GM13976 (cell line): ENCODE data around the gene DENND11.
"Not testable (repeated sequence)": the region's sequence is repeated elsewhere in the genome, so short reads cannot be mapped to it uniquely, and the experiment has no call there.

Experiments
- DNase-seq: peaks from one replicate; pipeline ENCODE4 v3.0.0; 2012; ENCODE audit warnings: low spot score
- CTCF ChIP-seq: IDR thresholded peaks from 2 replicates; pipeline ENCODE4 v1.5.1; 2012; ENCODE audit warnings: borderline replicate concordance, mild to moderate bottlenecking; ENCODE audit not compliant: insufficient read depth; ENCODE audit errors: extremely low read depth, missing control alignments, control extremely low read depth
- in situ Hi-C: fragments of 300-500 bp; cut with MboI; formaldehyde crosslinking; loops from one replicate; pipeline ENCODE4 v1.12.0; 2022; ENCODE audit warnings: low sequenced_read_pairs, mixed read lengths, inconsistent platforms; ENCODE audit not compliant: unreplicated experiment

Gene DENND11

GRCh38 chr7:141697211-141697871 lies 4.6 kb downstream of the DENND11 start:
- in situ Hi-C loops = no loop called here
- no peak for DNase-seq

GRCh38 chr7:141696348-141696747 lies 5.6 kb downstream of the DENND11 start:
- no peak for DNase-seq
- TF ChIP-seq CTCF = no peak
- in situ Hi-C loops = no loop called here

More at GRCh38 chr7:141697211-141697871, 4.6 kb downstream of the DENND11 start:
- no peak for TF ChIP-seq CTCF

DNA sequence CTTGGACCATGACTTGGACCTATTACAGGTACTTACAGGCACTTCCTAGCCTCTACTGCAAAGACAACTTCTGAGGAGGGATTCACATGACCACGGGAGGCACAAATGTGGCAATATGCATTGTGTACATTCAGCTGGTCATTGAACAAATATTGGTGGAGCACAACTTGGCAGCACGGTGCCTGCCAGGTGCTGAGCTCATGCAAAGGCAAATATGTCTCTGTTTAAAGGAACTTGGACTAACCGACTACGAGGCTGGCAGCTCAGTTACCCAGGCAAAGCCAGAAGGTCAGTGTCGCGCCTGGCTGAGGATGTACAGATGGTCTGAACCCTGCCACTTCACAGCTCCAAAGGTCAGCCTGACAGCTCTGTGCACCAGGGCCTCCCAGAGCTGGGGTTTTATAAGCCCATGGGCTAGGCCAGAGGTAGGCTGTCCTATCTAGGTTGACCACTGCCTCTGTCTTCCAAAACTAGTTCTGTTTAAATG lies 6.1 kb downstream of the DENND11 start:
- in situ Hi-C loops = no loop called here
- no peak for TF ChIP-seq CTCF
- DNase-seq = no peak

DNA sequence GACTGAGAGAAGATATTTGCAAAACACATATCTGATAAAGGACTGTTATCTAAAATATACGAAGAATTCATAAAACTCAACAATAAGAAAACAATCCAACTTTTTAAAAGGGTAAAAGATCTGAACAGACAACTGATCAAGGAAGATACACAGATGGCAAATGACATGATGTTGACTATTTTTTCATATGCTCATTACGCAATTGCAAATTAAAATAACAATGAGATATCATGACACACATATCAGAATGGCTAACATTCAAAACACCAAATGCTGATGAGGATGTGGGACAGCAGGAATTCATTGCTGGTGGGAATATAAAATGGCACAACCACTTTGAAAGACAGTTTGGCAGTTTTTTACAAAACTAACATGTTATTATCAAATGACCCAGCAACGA lies 8.9 kb downstream of the DENND11 start:
- in situ Hi-C loops = no loop called here
- TF ChIP-seq CTCF = no peak
- DNase-seq = no peak

DNA sequence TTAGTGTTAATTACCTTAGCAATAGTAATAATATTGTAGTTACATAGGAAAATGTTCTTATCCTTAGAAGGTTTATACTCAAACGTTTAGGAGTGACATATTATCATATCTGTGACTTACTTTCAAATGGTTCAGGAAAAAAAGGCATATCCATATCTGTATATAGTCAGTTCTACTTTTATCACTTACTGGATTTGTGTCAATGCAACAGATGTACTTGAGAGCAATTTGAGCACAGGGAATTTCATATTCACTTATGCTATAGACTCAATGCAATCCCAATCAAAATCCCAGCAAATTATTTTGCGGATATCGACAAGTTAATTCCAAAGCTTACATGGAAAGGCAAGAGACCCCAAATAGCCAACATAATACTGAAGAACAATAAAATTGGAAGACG lies 10.0 kb downstream of the DENND11 start:
- in situ Hi-C loops = no loop called here
- DNase-seq = no peak
- TF ChIP-seq CTCF = no peak

DNA sequence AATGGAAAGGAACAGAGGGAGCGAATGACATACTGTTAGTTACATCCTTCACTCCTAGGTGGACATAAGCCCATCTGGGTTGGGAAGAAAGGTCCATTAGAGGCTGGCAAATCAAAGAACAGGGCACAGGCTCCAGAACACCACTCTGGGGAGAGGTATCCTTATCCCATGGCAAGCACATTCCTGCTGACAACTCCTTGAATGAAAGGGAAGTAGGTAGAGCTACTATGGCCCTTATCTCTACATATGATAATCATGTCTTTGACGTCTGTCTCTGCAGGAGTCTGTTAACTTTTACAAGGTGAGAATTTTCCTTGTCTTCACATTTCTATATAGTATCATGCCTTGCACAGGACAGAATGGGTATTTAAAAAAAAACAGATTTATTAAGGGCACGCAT lies 10.4 kb downstream of the DENND11 start:
- in situ Hi-C loops = no loop called here
- no peak for DNase-seq
- TF ChIP-seq CTCF = no peak

DNA sequence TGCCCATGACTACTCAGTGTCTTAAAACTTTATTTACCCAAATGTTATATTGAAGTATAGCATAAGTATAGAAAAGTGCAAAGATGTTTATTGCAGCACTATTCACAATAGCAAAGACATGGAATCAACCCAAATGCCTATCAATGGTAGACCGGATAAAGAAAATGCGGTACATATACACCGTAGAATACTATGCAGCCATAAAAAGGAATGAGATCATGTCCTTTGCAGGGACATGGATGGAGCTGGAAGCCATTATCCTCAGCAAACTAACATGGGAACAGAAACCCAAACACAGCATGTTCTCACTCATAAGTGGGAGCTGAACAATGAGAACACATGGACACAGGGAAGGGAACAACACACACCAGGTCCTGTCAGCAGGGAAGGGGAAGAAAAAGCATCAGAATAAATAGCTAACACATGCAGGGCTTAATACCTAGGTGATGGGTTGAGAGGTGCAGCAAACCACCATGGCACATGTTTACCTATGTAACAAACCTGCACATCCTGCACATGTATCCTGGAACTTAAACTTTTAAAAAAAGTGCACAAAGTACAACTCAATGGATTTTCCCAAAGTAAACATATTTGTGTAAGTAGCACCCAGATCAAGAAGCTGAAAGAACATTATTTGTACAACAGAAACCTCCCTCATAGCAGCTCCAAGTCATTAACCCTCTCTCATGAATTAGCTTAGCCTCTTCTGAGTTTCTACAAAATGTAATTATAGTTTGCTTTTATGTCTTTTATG lies 12.7 kb downstream of the DENND11 start:
- DNase-seq, in situ Hi-C loops: not testable (repeated sequence)
